Gastrocnemius medialis (tissue), 4 donors: ENCODE data around the gene EXTL1. TPM values are rescaled to one million over a fixed set of nuclear protein-coding genes. Genes with fewer than 3 reads are reported as not detected.

ENCODE experiments used
- ATAC-seq, 2 donors: fragments of 150-250 bp; one replicate each; pipeline ENCODE4 v1.9.1; 2016
- DNase-seq, 2 donors: peaks; one replicate each; pipeline ENCODE4 v3.0.0-alpha.2; 2019
- H3K27ac ChIP-seq, 4 donors: fragments of 200-600 bp; sonication (generic); 1 replicate in 1 of 4; 2 replicates in 3 of 4; pipeline ENCODE4 v1.5.1; 2016 to 2018; ENCODE audit warnings: mild to moderate bottlenecking in 2 of 4, moderate library complexity in 1 of 4
- H3K27me3 ChIP-seq, 3 donors: fragments of 200-600 bp; sonication (generic) in 2 of 3; 1 replicate in 1 of 3; 2 replicates in 2 of 3; pipeline versions ENCODE4 v1.5.1 to v1.6.0; 2016 to 2019; ENCODE audit warnings: mild to moderate bottlenecking in 1 of 3, moderate library complexity in 1 of 3
- H3K36me3 ChIP-seq, 2 donors: fragments of 200-600 bp; sonication (generic) in 1 of 2; one replicate each; pipeline ENCODE4 v1.5.1; 2017 to 2018
- H3K4me1 ChIP-seq, 2 donors: fragments of 200-600 bp; sonication (generic) in 1 of 2; one replicate each; pipeline ENCODE4 v1.5.1; 2016 to 2017; ENCODE audit warnings: mild to moderate bottlenecking in 2 of 2
- H3K4me3 ChIP-seq, 4 donors: fragments of 200-600 bp; sonication (generic) in 3 of 4; 1 replicate in 1 of 4; 2 replicates in 3 of 4; pipeline ENCODE4 v1.5.1; 2016 to 2019; ENCODE audit warnings: mild to moderate bottlenecking in 2 of 4
- H3K9me3 ChIP-seq, 3 donors: fragments of 200-600 bp; sonication (generic) in 2 of 3; 1 replicate in 1 of 3; 2 replicates in 2 of 3; pipeline ENCODE4 v1.5.1; 2016 to 2019
- POLR2A ChIP-seq, 2 donors: fragments of 450-650 bp; IDR thresholded peaks; one replicate each; pipeline ENCODE4 v1.6.1; 2017; ENCODE audit warnings: antibody characterized with exemption in 2 of 2, mild to moderate bottlenecking in 2 of 2, moderate library complexity in 2 of 2
- in situ Hi-C, 4 donors: fragments of 200-750 bp; cut with MboI; loops; one replicate each; pipeline versions ENCODE4 v1.15.0 to v1.8.0; 2017; ENCODE audit warnings: low sequenced_read_pairs in 4 of 4
- intact Hi-C: fragments of 100-400 bp; cut with DNase I; formaldehyde crosslinking; loops from one replicate; pipeline ENCODE4 v1.15.1; 2023; ENCODE audit warnings: low total_unique reads
- total RNA-seq, 4 donors: library from RNA; depleted of rRNA; stranded (reverse); fragments of >200 nt; gene quantifications; one replicate each; pipeline versions ENCODE4 v1.1.0 to v1.2.3, GENCODE V29; 2016
- TF ChIP-seq, protein P1 (sequence below), 5 experiments: fragments of 450-650 bp in 3 of 5; fragments of 200-600 bp in 2 of 5; sonication (generic) in 2 of 5; IDR thresholded peaks in 4 of 5; conservative IDR thresholded peaks in 1 of 5; 1 replicate in 4 of 5; 2 replicates in 1 of 5; pipeline ENCODE4 v1.5.1; 2016 to 2019; ENCODE audit warnings: antibody characterized with exemption in 5 of 5, mild to moderate bottlenecking in 3 of 5, moderate library complexity in 3 of 5

Gene EXTL1
- total RNA-seq, 4 donors from 2014 or later, result 0.33 to 0.95 TPM; not detected in 2

- DNase-seq (no peak), ATAC-seq (no peak)
- TF ChIP-seq, protein P1, sequence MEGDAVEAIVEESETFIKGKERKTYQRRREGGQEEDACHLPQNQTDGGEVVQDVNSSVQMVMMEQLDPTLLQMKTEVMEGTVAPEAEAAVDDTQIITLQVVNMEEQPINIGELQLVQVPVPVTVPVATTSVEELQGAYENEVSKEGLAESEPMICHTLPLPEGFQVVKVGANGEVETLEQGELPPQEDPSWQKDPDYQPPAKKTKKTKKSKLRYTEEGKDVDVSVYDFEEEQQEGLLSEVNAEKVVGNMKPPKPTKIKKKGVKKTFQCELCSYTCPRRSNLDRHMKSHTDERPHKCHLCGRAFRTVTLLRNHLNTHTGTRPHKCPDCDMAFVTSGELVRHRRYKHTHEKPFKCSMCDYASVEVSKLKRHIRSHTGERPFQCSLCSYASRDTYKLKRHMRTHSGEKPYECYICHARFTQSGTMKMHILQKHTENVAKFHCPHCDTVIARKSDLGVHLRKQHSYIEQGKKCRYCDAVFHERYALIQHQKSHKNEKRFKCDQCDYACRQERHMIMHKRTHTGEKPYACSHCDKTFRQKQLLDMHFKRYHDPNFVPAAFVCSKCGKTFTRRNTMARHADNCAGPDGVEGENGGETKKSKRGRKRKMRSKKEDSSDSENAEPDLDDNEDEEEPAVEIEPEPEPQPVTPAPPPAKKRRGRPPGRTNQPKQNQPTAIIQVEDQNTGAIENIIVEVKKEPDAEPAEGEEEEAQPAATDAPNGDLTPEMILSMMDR (IDR thresholded peaks at IDR 0.05 in 4 of 5, conservative IDR thresholded peaks at IDR 0.05 in 1 of 5), result no peak
- TF ChIP-seq POLR2A (IDR thresholded peaks at IDR 0.05), result no peak
- Histone ChIP-seq H3K27ac (no peak overlapping the region), H3K4me1 (peaks cover 8% of the 10 kb centered on the region in 2 donors), H3K4me3 (no peak overlapping the region), H3K9me3 (no peaks in the 10 kb centered on the region), H3K27me3 (no peaks in the 10 kb centered on the region), H3K36me3 (no peaks in the 10 kb centered on the region)
- in situ Hi-C loops (loop anchor here in 2 of 4 donors (10.0 to 25.0 kb wide), 2 partner anchors 115 to 132 kb away; partner anchors contain the start of genes C1orf232 (in 1 of the 2), FAM110D (in 1 of the 2), ZNF593 (in 1 of the 2) and ZNF593OS (in 1 of the 2)), intact Hi-C loops (no loop called here)
These were observed 8.4 kb downstream of the EXTL1 start for GRCh38 chr1:26029864-26030481.

GRCh38 chr1:26031196-26031595 is 9.6 kb downstream of the EXTL1 start:
- DNase-seq, result no peak
- TF ChIP-seq, protein P1 (IDR thresholded peaks at IDR 0.05 in 4 of 5, conservative IDR thresholded peaks at IDR 0.05 in 1 of 5), result no peak
- no peak for TF ChIP-seq POLR2A (IDR thresholded peaks at IDR 0.05)
- in situ Hi-C loops (loop anchor here in 2 of 4 donors (10.0 to 25.0 kb wide), 2 partner anchors 114 to 131 kb away; partner anchors contain the start of genes C1orf232 (in 1 of the 2), FAM110D (in 1 of the 2), ZNF593 (in 1 of the 2) and ZNF593OS (in 1 of the 2)), intact Hi-C loops (no loop called here)
- Histone ChIP-seq H3K4me3 (no peak overlapping the region), H3K27me3 (no peaks in the 10 kb centered on the region), H3K27ac (no peak overlapping the region), H3K4me1 (peaks cover 9% of the 10 kb centered on the region in 2 donors), H3K9me3 (no peaks in the 10 kb centered on the region), H3K36me3 (no peaks in the 10 kb centered on the region)
- ATAC-seq, result no peak

DNA sequence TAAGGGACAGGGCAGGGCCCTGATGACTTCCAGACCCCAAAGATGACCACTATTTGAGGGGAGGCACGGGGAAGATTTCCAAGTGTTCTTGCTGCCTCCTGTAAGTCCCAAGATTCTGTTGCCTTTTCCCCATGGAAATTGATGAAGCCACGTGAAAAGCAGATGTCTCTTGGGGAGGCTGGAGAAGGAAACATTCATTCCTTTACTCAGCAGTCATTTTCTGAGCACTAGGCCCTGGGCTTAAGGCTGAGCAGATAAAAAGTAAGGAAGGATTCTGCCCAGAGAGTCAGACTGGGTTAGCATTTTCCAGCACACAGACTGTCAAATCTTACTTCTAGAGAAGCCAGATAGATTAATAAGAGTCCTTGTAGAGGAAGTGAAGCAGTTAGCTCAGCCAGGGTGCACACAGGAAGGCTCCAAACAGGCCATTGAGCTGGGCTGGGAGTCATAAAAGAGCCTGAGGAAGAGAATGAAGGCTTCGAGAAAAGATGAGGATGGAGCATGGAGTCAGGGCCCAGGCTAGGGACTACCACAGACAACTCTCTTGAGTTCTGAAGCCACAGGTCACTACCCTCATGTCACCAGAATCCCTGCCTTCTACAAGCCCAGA is 10.1 kb downstream of the EXTL1 start:
- H3K27me3 ChIP-seq, result no peaks in the 10 kb centered on the region
- DNase-seq (no peak), ATAC-seq (no peak)
- no peaks in the 10 kb centered on the region for H3K36me3 ChIP-seq
- H3K9me3 ChIP-seq, result no peaks in the 10 kb centered on the region
- H3K4me1 ChIP-seq, result peaks cover 10% of the 10 kb centered on the region in 2 donors
- in situ Hi-C loops (loop anchor here in 2 of 4 donors (10.0 to 25.0 kb wide), 2 partner anchors 113 to 131 kb away; partner anchors contain the start of genes C1orf232 (in 1 of the 2), FAM110D (in 1 of the 2), ZNF593 (in 1 of the 2) and ZNF593OS (in 1 of the 2)), intact Hi-C loops (no loop called here)
- no peak overlapping the region for H3K27ac ChIP-seq
- no peak for TF ChIP-seq POLR2A (IDR thresholded peaks at IDR 0.05)
- TF ChIP-seq, protein P1 (IDR thresholded peaks at IDR 0.05 in 4 of 5, conservative IDR thresholded peaks at IDR 0.05 in 1 of 5), result no peak
- no peak overlapping the region for H3K4me3 ChIP-seq

DNA sequence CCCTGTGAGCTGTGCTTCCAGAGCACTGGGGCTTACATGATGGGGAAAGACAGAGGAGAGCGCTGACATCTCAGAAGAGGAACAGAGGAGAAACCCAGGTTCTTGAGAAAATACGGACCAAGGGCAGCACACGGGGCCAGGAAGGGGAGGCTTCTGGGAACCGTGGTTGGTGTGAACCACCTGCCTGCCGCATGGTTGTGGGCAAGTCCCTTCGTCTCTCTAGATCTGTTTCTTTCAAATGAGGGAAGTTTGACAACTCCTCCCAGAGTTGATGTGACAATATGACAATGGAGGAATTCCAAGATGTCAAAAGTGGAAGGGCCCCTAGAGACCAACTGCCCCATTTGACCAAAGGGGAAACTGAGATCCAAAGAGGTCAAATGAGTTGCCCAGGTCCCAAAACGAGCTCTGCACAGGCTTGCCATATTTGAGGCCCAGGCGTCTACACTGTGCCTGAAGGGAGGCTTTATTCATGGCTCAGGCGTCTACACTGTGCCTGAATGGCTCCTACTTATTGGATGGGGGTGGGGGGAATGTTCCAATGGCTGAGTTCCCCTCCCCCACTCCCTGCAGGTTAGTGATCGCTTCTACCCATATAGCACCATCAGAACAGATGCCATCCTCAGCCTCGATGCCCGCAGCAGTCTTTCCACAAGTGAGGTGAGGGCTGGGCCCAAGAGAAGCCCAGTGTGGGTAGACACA is 11.2 kb downstream of the EXTL1 start:
- peak overlapping the region in 1 of 4 donors; percentile 97 for H3K27ac ChIP-seq
- H3K4me1 ChIP-seq, result peaks cover 21% of the 10 kb centered on the region in 2 donors
- no peak for ATAC-seq
- in situ Hi-C loops, result loop anchor here in 2 of 4 donors (10.0 to 25.0 kb wide), 2 partner anchors 112 to 129 kb away; partner anchors contain the start of genes C1orf232 (in 1 of the 2), FAM110D (in 1 of the 2), ZNF593 (in 1 of the 2) and ZNF593OS (in 1 of the 2)
- no peak for TF ChIP-seq POLR2A (IDR thresholded peaks at IDR 0.05)
- TF ChIP-seq, protein P1 (IDR thresholded peaks at IDR 0.05 in 4 of 5, conservative IDR thresholded peaks at IDR 0.05 in 1 of 5), result no peak
- no peaks in the 10 kb centered on the region for H3K9me3 ChIP-seq
- no peaks in the 10 kb centered on the region for H3K36me3 ChIP-seq
- intact Hi-C loops, result no loop called here
- H3K27me3 ChIP-seq, result no peaks in the 10 kb centered on the region
- no peak for DNase-seq
- H3K4me3 ChIP-seq, result no peak overlapping the region
